ENCODE data around the gene ADAMTS4. TPM values are rescaled to one million over a fixed set of nuclear protein-coding genes. Genes with fewer than 3 reads are reported as not detected.

ADAMTS4 gene
- total and polyA plus RNA-seq, 2 of the 4 experiments (the other 2 are of a cell fraction), result 0.39 to 0.72 TPM

DNA sequence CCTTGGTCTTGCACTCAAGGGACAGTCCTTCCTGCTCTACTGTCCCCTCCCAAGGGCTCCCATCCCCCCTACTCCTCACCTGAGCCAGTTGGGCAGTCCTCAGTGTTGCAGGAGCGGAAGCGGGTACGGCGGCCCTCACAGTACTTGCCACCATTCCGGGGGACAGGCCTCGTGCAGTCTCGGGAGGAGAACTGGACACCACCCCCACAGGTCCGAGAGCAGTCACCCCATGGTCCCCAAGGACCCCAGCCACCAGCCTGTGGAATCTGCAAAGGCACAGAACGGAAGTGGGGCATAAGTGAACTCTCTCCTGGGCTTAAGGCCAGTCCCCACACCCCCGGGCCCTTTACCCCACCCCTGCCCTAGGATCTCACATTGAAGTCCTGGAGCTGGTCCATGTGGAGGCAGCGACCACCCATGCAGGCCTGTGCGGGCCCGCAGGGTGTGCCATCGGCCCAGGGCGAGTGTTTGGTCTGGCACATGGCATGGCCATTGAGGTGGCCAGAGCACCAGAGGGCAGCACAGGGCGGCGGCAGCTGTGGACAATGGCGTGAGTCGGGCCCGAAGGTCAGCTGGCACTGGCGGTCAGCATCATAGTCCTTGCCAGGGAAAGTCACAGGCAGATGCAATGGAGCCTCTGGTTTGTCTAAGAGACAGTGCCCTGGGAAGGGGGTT, 5.2 kb downstream of the ADAMTS4 start:
- dilution Hi-C loops (cut with HindIII; ENCODE audit: low sequenced_read_pairs, unreplicated experiment) (no loop called here), intact Hi-C loops (cut with micrococcal nuclease) (no loop called here), in situ Hi-C loops (cut with MboI; ENCODE audit: low sequenced_read_pairs) (no loop called here)
- H4K5ac ChIP-seq (ENCODE audit: low read depth, low read length), result no peak overlapping the region
- H3K23ac ChIP-seq (ENCODE audit: low read depth, low read length), result no peak overlapping the region
- H2BK20ac ChIP-seq (ENCODE audit: low read depth, low read length), result no peak overlapping the region
- H3K4me1 ChIP-seq (ENCODE audit: control insufficient read depth, insufficient read depth, low read length), result peaks cover 20% of the 10 kb centered on the region
- H3K4me3 ChIP-seq (ENCODE audit: insufficient read depth, low read depth, low read length), result no peak overlapping the region
- no peak overlapping the region for H3K14ac ChIP-seq (replicated peaks; ENCODE audit: low read depth, low read length)
- DNase-seq (no peak), ATAC-seq (ENCODE audit: low read depth) (no peak)
- no peak overlapping the region for H3K27ac ChIP-seq (ENCODE audit: insufficient read depth, low read length)
- no peak overlapping the region for H2BK5ac ChIP-seq (ENCODE audit: low read depth, low read length, poor library complexity, severe bottlenecking)
- no peak overlapping the region for H4K8ac ChIP-seq (ENCODE audit: low read depth in 2 of 2, low read length in 2 of 2)
- H3K18ac ChIP-seq (ENCODE audit: low read depth, low read length), result no peak overlapping the region
- H4K20me1 ChIP-seq (ENCODE audit: insufficient read depth, low read length), result no peaks in the 10 kb centered on the region
- H2AK9ac ChIP-seq (replicated peaks; ENCODE audit: low read depth, low read length, poor library complexity), result no peak overlapping the region
- ChIA-PET POLR2A (ENCODE audit: unreplicated experiment) (no interaction called here), CTCF (interaction anchor here (1.2 to 1.6 kb wide), 2 partner anchors 32 to 98 kb away, joined by 4 to 5 read pairs; partner anchors contain the start of gene TOMM40L)
- H3K27me3 ChIP-seq (ENCODE audit: control insufficient read depth, insufficient read depth, low read length), result no peaks in the 10 kb centered on the region
- H2BK120ac ChIP-seq (ENCODE audit: low read depth, low read length), result no peak overlapping the region
- TF ChIP-seq RFX5 (IDR thresholded peaks at IDR 0.05; ENCODE audit: low read depth, low read length) (no peak), RCOR1 (IDR thresholded peaks at IDR 0.05; ENCODE audit: insufficient replicate concordance, low read length) (no peak), CHD1 (IDR thresholded peaks at IDR 0.05; ENCODE audit: low read depth, low read length) (no peak), POLR2A (IDR thresholded peaks at IDR 0.05; ENCODE audit: low read depth, low read length) (no peak), CEBPB (IDR thresholded peaks at IDR 0.05; ENCODE audit: low read depth, low read length) (no peak), RAD21 (IDR thresholded peaks at IDR 0.05; ENCODE audit: low read length) (no peak), MXI1 (IDR thresholded peaks at IDR 0.05; ENCODE audit: borderline replicate concordance, low read depth, low read length) (no peak), MAZ (IDR thresholded peaks at IDR 0.05; ENCODE audit: borderline replicate concordance, low read depth, low read length) (no peak), BHLHE40 (IDR thresholded peaks at IDR 0.05; ENCODE audit: low read depth, low read length) (no peak), NFE2L2 (IDR thresholded peaks at IDR 0.05; ENCODE audit: low read depth, low read length) (no peak), MAFK (IDR thresholded peaks at IDR 0.05; ENCODE audit: low read depth, low read length) (no peak), FOS (IDR thresholded peaks at IDR 0.05; ENCODE audit: low read depth, low read length) (no peak), SMC3 (IDR thresholded peaks at IDR 0.05; ENCODE audit: low read depth, low read length) (no peak)
- TF ChIP-seq, protein P1, sequence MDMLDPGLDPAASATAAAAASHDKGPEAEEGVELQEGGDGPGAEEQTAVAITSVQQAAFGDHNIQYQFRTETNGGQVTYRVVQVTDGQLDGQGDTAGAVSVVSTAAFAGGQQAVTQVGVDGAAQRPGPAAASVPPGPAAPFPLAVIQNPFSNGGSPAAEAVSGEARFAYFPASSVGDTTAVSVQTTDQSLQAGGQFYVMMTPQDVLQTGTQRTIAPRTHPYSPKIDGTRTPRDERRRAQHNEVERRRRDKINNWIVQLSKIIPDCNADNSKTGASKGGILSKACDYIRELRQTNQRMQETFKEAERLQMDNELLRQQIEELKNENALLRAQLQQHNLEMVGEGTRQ (IDR thresholded peaks at IDR 0.05; ENCODE audit: low read depth, low read length), result no peak
- TF ChIP-seq, protein P2, sequence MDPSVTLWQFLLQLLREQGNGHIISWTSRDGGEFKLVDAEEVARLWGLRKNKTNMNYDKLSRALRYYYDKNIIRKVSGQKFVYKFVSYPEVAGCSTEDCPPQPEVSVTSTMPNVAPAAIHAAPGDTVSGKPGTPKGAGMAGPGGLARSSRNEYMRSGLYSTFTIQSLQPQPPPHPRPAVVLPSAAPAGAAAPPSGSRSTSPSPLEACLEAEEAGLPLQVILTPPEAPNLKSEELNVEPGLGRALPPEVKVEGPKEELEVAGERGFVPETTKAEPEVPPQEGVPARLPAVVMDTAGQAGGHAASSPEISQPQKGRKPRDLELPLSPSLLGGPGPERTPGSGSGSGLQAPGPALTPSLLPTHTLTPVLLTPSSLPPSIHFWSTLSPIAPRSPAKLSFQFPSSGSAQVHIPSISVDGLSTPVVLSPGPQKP (IDR thresholded peaks at IDR 0.05; ENCODE audit: borderline replicate concordance, low read depth, low read length), result no peak
- TF ChIP-seq, protein P3, sequence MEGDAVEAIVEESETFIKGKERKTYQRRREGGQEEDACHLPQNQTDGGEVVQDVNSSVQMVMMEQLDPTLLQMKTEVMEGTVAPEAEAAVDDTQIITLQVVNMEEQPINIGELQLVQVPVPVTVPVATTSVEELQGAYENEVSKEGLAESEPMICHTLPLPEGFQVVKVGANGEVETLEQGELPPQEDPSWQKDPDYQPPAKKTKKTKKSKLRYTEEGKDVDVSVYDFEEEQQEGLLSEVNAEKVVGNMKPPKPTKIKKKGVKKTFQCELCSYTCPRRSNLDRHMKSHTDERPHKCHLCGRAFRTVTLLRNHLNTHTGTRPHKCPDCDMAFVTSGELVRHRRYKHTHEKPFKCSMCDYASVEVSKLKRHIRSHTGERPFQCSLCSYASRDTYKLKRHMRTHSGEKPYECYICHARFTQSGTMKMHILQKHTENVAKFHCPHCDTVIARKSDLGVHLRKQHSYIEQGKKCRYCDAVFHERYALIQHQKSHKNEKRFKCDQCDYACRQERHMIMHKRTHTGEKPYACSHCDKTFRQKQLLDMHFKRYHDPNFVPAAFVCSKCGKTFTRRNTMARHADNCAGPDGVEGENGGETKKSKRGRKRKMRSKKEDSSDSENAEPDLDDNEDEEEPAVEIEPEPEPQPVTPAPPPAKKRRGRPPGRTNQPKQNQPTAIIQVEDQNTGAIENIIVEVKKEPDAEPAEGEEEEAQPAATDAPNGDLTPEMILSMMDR (conservative IDR thresholded peaks at IDR 0.05; ENCODE audit: low read depth, low read length), result no peak
- no peak overlapping the region for H2AK5ac ChIP-seq (ENCODE audit: low read depth, low read length)
- no peak overlapping the region for H3K4ac ChIP-seq (ENCODE audit: low read depth, low read length)
- H4K91ac ChIP-seq (ENCODE audit: insufficient read depth, low read depth, low read length), result no peak overlapping the region
- peaks cover 9% of the 10 kb centered on the region; the same call in 1 of the 2 replicates for H3K9me1 ChIP-seq (ENCODE audit: insufficient read depth, low read length)
- no peaks in the 10 kb centered on the region for H3K9me3 ChIP-seq (ENCODE audit: control insufficient read depth, insufficient read depth, low read length)
- H3K36me3 ChIP-seq (ENCODE audit: control insufficient read depth, insufficient read depth, low read length), result no peaks in the 10 kb centered on the region
- no peak overlapping the region for H2AFZ ChIP-seq (replicated peaks; ENCODE audit: low read length, poor library complexity)
- no peak overlapping the region for H3K4me2 ChIP-seq (ENCODE audit: low read depth, low read length)
- BruUV-seq (replicated peaks), result no TSS peak
- H3K9ac ChIP-seq (ENCODE audit: low read depth, low read length), result no peak overlapping the region
- no peak overlapping the region for H3K56ac ChIP-seq (ENCODE audit: extremely low read depth, insufficient read depth, low read length)
- H3K79me1 ChIP-seq (ENCODE audit: low read depth in 1 of 2, low read length in 2 of 2), result no peaks in the 10 kb centered on the region; a peak in 1 of 4 replicates
- 81% methylated on average over 6 of the region's 21 CpGs; no CpG with 5 or more reads in 1 of the 2 experiments for WGBS, 2 experiments (ENCODE audit: extremely low coverage in 2 of 2, insufficient read length in 1 of 2)
- no peak overlapping the region for H2BK15ac ChIP-seq (ENCODE audit: low read depth, low read length)

Data from IMR-90 (cell line).